WERI-Rb-1 (cell line): ENCODE data around the gene SOX8.

Experiments used
- DNase-seq: peaks from one replicate; pipeline ENCODE4 v3.0.0-alpha.2; 2020
- H3K27ac ChIP-seq: fragments of 250-450 bp; sonication (Bioruptor Pico); 2 replicates; pipeline ENCODE4 v1.5.1; 2020; ENCODE audit warnings: mild to moderate bottlenecking, moderate library complexity
- H3K27me3 ChIP-seq: fragments of 250-450 bp; sonication (Bioruptor Pico); 2 replicates; pipeline ENCODE4 v1.5.1; 2021; ENCODE audit warnings: mild to moderate bottlenecking, low read depth, moderate library complexity; ENCODE audit not compliant: insufficient read depth, severe bottlenecking
- H3K36me3 ChIP-seq: fragments of 250-450 bp; sonication (Bioruptor Pico); 2 replicates; pipeline ENCODE4 v1.5.1; 2020; ENCODE audit warnings: mild to moderate bottlenecking, moderate library complexity
- H3K4me3 ChIP-seq: 2 replicates; pipeline ENCODE4 v1.5.1; 2011; ENCODE audit warnings: low read depth, mild to moderate bottlenecking, control low read depth, low read length
- H3K9me3 ChIP-seq: fragments of 250-450 bp; sonication (Bioruptor Pico); 2 replicates; pipeline ENCODE4 v1.5.1; 2021; ENCODE audit warnings: mild to moderate bottlenecking, moderate library complexity; ENCODE audit not compliant: severe bottlenecking
- TF ChIP-seq, protein P1 (sequence below): IDR thresholded peaks from 2 replicates; pipeline ENCODE4 v1.5.1; 2011; ENCODE audit warnings: low read depth, mild to moderate bottlenecking, control low read depth, inconsistent platforms, low read length

The SOX8 gene

GRCh38 chr16:991773-992172 is 10.2 kb downstream of the SOX8 start:
- H3K36me3 ChIP-seq = no peaks in the 10 kb centered on the region
- no peak for DNase-seq
- no peak overlapping the region for H3K27ac ChIP-seq
- H3K9me3 ChIP-seq = peaks cover 19% of the 10 kb centered on the region
- H3K27me3 ChIP-seq = peaks cover 3% of the 10 kb centered on the region
- H3K4me3 ChIP-seq = no peak overlapping the region
- TF ChIP-seq, protein P1, sequence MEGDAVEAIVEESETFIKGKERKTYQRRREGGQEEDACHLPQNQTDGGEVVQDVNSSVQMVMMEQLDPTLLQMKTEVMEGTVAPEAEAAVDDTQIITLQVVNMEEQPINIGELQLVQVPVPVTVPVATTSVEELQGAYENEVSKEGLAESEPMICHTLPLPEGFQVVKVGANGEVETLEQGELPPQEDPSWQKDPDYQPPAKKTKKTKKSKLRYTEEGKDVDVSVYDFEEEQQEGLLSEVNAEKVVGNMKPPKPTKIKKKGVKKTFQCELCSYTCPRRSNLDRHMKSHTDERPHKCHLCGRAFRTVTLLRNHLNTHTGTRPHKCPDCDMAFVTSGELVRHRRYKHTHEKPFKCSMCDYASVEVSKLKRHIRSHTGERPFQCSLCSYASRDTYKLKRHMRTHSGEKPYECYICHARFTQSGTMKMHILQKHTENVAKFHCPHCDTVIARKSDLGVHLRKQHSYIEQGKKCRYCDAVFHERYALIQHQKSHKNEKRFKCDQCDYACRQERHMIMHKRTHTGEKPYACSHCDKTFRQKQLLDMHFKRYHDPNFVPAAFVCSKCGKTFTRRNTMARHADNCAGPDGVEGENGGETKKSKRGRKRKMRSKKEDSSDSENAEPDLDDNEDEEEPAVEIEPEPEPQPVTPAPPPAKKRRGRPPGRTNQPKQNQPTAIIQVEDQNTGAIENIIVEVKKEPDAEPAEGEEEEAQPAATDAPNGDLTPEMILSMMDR = no peak

DNA sequence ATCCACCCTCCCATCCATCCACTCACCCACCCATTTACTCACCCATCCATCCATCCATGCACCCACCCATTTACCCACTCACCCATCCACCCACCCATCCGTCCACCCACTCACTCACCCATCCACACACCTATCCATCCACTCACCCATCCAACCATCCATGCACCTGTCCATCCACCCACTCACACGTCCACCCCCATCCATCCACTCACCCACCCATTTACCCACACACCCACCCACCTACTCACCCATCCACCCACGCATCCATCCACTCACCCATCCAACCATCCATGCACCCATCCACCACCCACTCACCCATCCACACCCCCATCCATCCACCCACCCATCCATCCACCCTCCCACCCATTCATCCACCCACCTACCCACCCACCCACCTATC is 12.2 kb downstream of the SOX8 start:
- TF ChIP-seq, protein P1 = no peak
- H3K36me3 ChIP-seq = no peaks in the 10 kb centered on the region
- H3K4me3 ChIP-seq = no peak overlapping the region
- DNase-seq = no peak
- H3K27ac ChIP-seq = no peak overlapping the region
- peaks cover 19% of the 10 kb centered on the region for H3K9me3 ChIP-seq
- peaks cover 11% of the 10 kb centered on the region for H3K27me3 ChIP-seq

GRCh38 chr16:995087-995486 is 13.5 kb downstream of the SOX8 start:
- no peak for DNase-seq
- Histone ChIP-seq H3K27me3 (peaks cover 11% of the 10 kb centered on the region), H3K4me3 (no peak overlapping the region), H3K27ac (no peak overlapping the region), H3K36me3 (no peaks in the 10 kb centered on the region), H3K9me3 (peaks cover 19% of the 10 kb centered on the region)
- TF ChIP-seq, protein P1 = no peak

DNA sequence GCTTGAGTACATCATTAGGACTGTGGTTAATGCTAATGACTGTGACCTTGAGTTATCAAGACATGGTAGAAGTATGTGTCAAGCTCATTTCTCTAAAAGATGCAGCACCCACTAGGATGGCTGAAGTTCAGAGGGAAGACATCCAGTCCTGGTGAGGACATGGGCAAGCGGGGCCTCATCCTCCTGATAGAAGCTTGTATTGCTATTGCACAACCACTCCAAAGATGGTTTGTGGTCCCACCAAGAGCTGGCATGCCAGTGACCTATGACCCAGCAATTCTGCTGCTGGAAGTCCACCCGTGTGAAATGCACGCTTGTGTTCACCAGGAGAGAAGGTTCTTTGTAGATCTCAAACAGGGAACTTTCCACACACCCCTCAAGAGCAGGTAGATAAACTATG is 14.2 kb downstream of the SOX8 start:
- DNase-seq = no peak
- H3K9me3 ChIP-seq = peaks cover 19% of the 10 kb centered on the region
- no peak overlapping the region for H3K27ac ChIP-seq
- H3K27me3 ChIP-seq = peaks cover 11% of the 10 kb centered on the region
- H3K4me3 ChIP-seq = no peak overlapping the region
- H3K36me3 ChIP-seq = no peaks in the 10 kb centered on the region
- TF ChIP-seq, protein P1 = no peak

DNA sequence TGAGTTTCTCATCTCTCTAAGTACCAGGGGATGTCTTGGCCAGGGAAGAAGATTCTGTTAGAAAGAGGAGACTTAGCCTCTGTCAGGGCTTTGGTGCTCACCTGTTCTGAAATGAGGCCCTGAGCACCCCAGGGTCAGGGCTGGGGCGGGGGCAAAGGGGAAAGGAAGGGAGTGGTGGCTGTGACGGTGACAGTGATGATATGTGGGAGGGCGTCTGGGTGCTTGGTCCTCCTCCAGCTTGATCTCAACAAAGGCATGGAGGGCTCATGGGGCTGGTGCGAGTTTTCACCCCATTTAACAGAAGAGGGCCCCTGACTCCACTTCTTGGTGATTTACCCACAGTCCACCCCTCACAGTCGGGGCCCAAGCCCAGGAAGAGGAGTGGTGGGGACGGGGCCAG is 15.1 kb downstream of the SOX8 start:
- H3K27me3 ChIP-seq = peaks cover 11% of the 10 kb centered on the region
- TF ChIP-seq, protein P1 = no peak
- no peak overlapping the region for H3K4me3 ChIP-seq
- H3K27ac ChIP-seq = no peak overlapping the region
- DNase-seq = no peak
- peaks cover 25% of the 10 kb centered on the region for H3K9me3 ChIP-seq
- H3K36me3 ChIP-seq = no peaks in the 10 kb centered on the region

GRCh38 chr16:997440-998051 is 16.0 kb downstream of the SOX8 start:
- Histone ChIP-seq H3K36me3 (no peaks in the 10 kb centered on the region), H3K4me3 (no peak overlapping the region), H3K27me3 (peaks cover 11% of the 10 kb centered on the region), H3K9me3 (peaks cover 26% of the 10 kb centered on the region), H3K27ac (no peak overlapping the region)
- DNase-seq = no peak
- TF ChIP-seq, protein P1 = no peak
